ENCODE measurements around the gene PLEKHG5. TPM values are rescaled to one million over a fixed set of nuclear protein-coding genes. Genes with fewer than 3 reads are reported as not detected.

Gene PLEKHG5
- total and polyA plus RNA-seq, 12 donors, result 2.0 to 96.3 (median 18.4) TPM

DNA sequence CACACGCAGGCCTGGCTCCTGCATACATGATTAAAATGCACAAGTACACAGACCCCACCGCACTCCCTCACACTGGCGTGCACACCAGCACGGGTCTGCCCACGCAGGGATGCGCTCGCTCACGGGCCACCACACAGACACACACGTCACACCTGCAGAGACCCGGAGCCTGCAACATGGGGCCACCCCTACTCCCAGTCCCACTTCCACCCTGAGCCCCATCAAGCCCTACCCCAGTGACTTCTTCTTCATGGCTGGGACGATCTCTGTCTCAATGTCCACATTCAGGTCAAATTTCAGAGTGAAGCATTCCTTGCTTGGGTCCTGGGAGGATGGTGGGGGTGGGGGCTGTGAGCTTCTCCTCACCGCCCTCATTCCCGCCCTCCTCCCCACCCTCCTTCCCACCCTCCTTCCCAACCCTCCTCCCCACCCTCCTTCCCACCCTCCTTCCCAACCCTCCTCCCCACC is 16.6 kb downstream of the PLEKHG5 start:
- H3K36me3 ChIP-seq (replicated peaks in 1 of 2), result peaks cover 0 to 48% of the 10 kb centered on the region in 2 donors
- no peaks in the 10 kb centered on the region for H3K9me3 ChIP-seq (replicated peaks in 1 of 3)
- no peak for DNase-seq
- no peaks in the 10 kb centered on the region for H3K27me3 ChIP-seq
- H3K27ac ChIP-seq, result no peak overlapping the region
- H3K4me1 ChIP-seq (replicated peaks in 1 of 2), result no peaks in the 10 kb centered on the region
- intact Hi-C loops (cut with DNase I), result no loop called here
- WGBS, 4 donors, result 74 to 83% (median 79%) methylated on average over 4 to 13 of the region's 13 CpGs
- no peak overlapping the region for H3K4me3 ChIP-seq
- no peak for TF ChIP-seq POLR2A (IDR thresholded peaks at IDR 0.05)
- TF ChIP-seq, protein P1, sequence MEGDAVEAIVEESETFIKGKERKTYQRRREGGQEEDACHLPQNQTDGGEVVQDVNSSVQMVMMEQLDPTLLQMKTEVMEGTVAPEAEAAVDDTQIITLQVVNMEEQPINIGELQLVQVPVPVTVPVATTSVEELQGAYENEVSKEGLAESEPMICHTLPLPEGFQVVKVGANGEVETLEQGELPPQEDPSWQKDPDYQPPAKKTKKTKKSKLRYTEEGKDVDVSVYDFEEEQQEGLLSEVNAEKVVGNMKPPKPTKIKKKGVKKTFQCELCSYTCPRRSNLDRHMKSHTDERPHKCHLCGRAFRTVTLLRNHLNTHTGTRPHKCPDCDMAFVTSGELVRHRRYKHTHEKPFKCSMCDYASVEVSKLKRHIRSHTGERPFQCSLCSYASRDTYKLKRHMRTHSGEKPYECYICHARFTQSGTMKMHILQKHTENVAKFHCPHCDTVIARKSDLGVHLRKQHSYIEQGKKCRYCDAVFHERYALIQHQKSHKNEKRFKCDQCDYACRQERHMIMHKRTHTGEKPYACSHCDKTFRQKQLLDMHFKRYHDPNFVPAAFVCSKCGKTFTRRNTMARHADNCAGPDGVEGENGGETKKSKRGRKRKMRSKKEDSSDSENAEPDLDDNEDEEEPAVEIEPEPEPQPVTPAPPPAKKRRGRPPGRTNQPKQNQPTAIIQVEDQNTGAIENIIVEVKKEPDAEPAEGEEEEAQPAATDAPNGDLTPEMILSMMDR (IDR thresholded peaks at IDR 0.05), result no peak

DNA sequence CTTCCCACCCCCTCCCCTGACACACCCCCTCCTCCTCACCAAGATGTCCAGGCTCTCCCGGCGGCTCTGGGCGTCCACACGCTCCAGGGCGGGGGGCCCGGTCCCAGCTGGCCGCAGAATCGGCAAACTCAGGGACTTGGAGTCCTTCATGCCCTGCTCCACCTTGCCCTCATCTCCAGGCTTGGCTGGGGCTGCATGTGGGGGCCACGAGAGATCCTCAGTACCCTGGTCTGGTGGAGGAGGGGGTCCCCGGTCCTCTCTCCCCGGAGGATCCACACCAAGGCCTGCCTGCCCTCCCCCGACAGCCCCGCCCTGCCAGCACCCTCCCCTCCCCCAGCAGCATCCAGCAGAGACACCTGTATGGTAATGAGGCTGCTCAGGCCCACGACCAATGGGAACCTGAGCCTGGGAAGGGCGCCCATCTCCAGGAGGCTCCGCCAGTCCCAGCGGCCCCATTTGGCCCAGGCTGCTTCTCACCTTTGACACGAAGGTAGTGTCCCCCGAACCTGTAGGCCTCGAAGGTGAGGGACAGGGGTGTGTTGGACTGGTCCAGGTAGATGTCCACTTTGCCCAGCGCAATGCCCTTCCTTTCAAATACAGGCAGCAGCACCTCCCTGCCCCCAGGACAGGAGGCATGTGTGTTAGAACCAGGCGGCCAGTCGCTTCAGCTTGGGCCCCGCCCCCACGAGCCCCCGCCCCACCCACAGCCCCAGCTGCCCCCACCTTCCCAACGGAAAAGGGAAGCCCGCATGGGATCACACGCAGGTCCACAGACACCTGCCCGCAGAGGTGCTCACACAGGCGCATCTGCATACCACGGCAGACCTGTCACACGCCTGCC is 17.3 kb downstream of the PLEKHG5 start:
- Histone ChIP-seq H3K27me3 (no peaks in the 10 kb centered on the region), H3K4me3 (no peak overlapping the region), H3K36me3 (replicated peaks in 1 of 2) (peaks cover 0 to 54% of the 10 kb centered on the region in 2 donors), H3K4me1 (replicated peaks in 1 of 2) (no peaks in the 10 kb centered on the region), H3K9me3 (replicated peaks in 1 of 3) (no peaks in the 10 kb centered on the region), H3K27ac (no peak overlapping the region)
- TF ChIP-seq, protein P1 (IDR thresholded peaks at IDR 0.05), result no peak
- WGBS, 4 donors, result 81 to 92% (median 84%) methylated on average over 6 to 33 of the region's 33 CpGs
- no peak for DNase-seq
- intact Hi-C loops (cut with DNase I), result no loop called here

DNA sequence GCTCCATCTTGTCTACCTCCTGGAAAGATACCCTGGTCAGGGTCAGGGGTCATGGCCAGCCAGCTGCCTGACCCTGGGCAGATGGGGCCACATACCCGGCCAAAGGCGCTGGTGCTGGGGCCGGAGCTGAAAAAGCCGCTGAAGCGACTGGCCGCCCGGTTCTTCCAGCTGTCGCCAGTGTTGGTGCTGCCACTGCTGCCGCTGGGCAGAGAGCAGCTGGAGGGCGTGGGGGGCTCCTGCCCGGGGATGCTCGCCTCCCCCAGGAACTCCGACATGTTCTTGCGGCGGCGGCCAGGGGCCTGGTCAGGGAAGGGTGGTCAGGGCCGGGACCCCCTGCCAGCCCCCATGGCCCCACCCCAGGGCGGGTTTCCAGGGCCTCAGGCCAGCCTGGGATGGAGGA is 18.3 kb downstream of the PLEKHG5 start:
- peaks cover 0 to 64% of the 10 kb centered on the region in 2 donors for H3K36me3 ChIP-seq (replicated peaks in 1 of 2)
- 91 to 92% methylated on average over 18 of the region's 18 CpGs; no CpG with 5 or more reads in 2 of the 4 donors for WGBS, 4 donors

GRCh38 chr1:6472391-6472790 is 19.1 kb downstream of the PLEKHG5 start:
- Histone ChIP-seq H3K9me3 (replicated peaks in 1 of 3) (no peaks in the 10 kb centered on the region), H3K4me3 (no peak overlapping the region), H3K4me1 (replicated peaks in 1 of 2) (no peaks in the 10 kb centered on the region), H3K27ac (no peak overlapping the region), H3K27me3 (no peaks in the 10 kb centered on the region), H3K36me3 (replicated peaks in 1 of 2) (peaks cover 0 to 72% of the 10 kb centered on the region in 2 donors)
- intact Hi-C loops (cut with DNase I), result no loop called here
- TF ChIP-seq, protein P1 (IDR thresholded peaks at IDR 0.05), result no peak
- no peak for TF ChIP-seq POLR2A (IDR thresholded peaks at IDR 0.05)
- no peak for DNase-seq
- WGBS, 4 donors, result 84 to 88% (median 86%) methylated on average over 5 to 10 of the region's 10 CpGs

More for the DNA sequence above, 18.3 kb downstream of the PLEKHG5 start:
- no peak for DNase-seq
- no peak for TF ChIP-seq POLR2A (IDR thresholded peaks at IDR 0.05)
- TF ChIP-seq, protein P1 (IDR thresholded peaks at IDR 0.05), result no peak
- H3K4me3 ChIP-seq, result no peak overlapping the region
- H3K27ac ChIP-seq, result no peak overlapping the region
- intact Hi-C loops (cut with DNase I), result no loop called here
- no peaks in the 10 kb centered on the region for H3K4me1 ChIP-seq (replicated peaks in 1 of 2)
- H3K27me3 ChIP-seq, result no peaks in the 10 kb centered on the region
- no peaks in the 10 kb centered on the region for H3K9me3 ChIP-seq (replicated peaks in 1 of 3)

Measured in adrenal gland (tissue), 12 donors.